AG04449 (cell line): ENCODE results near the gene PITPNB.
A peak's percentile ranks its signal among the peaks of the same experiment; 100 is the strongest.

Experiments used
- CTCF ChIA-PET: fragments of 350-600 bp; formaldehyde crosslinking; extraction: SDS; loops from one replicate; lab custom pipeline; 2021; ENCODE audit warnings: antibody characterized with exemption; lab: Yijun Ruan, JAX
- POLR2A ChIA-PET: fragments of 400-600, 350-600 bp; formaldehyde crosslinking; extraction: SDS; loops from one replicate; lab custom pipeline; 2020; ENCODE audit warnings: antibody characterized with exemption, inconsistent platforms; lab: Yijun Ruan, JAX
- DNase-seq: peaks from one replicate; pipeline ENCODE4 v3.0.0-alpha.2; 2010; ENCODE audit warnings: low read depth, low spot score
- H3K4me3 ChIP-seq: 2 replicates; pipeline ENCODE4 v1.5.1; 2011; ENCODE audit warnings: low read depth, mild to moderate bottlenecking, control low read depth, low read length
- TF ChIP-seq, protein P1 (sequence below): IDR thresholded peaks from one replicate; pipeline ENCODE4 v1.5.1; 2011; ENCODE audit warnings: mild to moderate bottlenecking, moderate library complexity, low read length, control low read depth, inconsistent platforms; ENCODE audit not compliant: insufficient read depth; ENCODE audit errors: missing control alignments

The PITPNB gene

DNA sequence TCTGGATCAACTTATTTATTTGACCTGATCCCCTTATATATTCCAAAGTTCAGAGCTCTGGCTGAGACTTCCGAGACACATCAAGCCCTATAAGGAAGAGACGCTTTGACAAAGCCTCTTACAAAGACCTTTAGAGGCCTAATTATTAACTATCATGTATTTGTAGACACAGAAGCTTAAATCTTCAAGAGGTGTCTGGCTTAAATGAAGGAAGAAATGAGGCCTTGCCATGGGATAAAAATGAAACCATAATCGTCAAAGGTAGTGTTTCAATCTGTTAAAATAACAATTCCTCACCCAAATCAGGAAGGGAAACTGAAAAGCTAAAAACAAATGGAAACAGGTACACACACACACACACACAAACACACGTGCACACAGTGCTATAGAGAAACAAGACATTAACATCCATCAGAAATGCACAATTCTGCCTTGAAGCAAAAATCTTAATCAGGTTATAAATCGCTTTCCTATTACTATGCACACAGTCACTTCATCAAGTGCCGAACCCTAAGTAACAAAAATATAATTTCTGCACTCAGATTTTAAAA, 50.2 kb downstream of the PITPNB start:
- ChIA-PET POLR2A (no interaction called here), CTCF (interaction anchor here (0.7 to 3.3 kb wide), 4 partner anchors 12 to 1113 kb away, joined by 3 to 48 read pairs (median 4); no protein-coding TSS in a partner anchor)
- TF ChIP-seq, protein P1, sequence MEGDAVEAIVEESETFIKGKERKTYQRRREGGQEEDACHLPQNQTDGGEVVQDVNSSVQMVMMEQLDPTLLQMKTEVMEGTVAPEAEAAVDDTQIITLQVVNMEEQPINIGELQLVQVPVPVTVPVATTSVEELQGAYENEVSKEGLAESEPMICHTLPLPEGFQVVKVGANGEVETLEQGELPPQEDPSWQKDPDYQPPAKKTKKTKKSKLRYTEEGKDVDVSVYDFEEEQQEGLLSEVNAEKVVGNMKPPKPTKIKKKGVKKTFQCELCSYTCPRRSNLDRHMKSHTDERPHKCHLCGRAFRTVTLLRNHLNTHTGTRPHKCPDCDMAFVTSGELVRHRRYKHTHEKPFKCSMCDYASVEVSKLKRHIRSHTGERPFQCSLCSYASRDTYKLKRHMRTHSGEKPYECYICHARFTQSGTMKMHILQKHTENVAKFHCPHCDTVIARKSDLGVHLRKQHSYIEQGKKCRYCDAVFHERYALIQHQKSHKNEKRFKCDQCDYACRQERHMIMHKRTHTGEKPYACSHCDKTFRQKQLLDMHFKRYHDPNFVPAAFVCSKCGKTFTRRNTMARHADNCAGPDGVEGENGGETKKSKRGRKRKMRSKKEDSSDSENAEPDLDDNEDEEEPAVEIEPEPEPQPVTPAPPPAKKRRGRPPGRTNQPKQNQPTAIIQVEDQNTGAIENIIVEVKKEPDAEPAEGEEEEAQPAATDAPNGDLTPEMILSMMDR: no peak
- DNase-seq: no peak
- H3K4me3 ChIP-seq: no peak overlapping the region

DNA sequence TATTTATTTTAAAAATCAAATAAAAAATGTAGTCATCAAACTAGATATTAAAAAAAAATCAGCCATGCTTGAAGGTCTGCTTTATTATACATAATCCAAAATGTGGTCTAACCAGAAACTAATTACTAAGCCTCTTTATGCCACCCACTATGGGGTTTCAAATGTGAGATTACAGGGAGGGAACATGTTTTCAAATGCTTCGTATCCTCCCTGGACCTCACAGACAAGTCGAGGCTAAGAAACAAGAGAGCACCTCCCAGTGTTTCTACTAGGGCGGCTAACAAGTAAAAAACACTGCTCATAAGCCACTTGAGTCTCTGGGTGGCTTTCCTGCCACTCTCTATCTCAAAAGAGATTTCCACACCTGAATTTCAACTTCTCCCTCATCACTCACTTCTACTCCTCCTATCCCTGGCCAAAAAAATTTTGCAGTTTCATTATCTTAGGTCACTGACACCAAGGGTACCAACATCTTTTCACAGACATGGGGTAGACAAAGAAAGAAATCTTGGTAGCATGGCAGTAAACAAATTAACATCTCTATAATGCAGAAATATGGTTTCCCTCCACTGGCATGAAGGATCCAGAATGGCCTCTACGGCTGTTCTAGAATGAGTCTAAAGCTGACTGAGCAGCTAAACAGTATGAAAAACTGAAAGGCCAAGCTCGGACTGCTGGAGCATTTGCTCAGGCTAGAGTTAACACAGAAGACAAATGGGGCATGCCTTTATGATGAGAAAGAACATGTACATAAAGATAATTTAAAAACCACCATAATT, 50.9 kb downstream of the PITPNB start:
- CTCF ChIA-PET: interaction anchor here (0.7 to 3.3 kb wide), 4 partner anchors 12 to 1112 kb away, joined by 3 to 48 read pairs (median 4); no protein-coding TSS in a partner anchor
- POLR2A ChIA-PET: interaction anchor here (1.4 kb wide), 1 partner anchor 9 kb away, joined by 5 read pairs; no protein-coding TSS in a partner anchor
- TF ChIP-seq, protein P1: no peak
- DNase-seq: no peak
- no peak overlapping the region for H3K4me3 ChIP-seq

DNA sequence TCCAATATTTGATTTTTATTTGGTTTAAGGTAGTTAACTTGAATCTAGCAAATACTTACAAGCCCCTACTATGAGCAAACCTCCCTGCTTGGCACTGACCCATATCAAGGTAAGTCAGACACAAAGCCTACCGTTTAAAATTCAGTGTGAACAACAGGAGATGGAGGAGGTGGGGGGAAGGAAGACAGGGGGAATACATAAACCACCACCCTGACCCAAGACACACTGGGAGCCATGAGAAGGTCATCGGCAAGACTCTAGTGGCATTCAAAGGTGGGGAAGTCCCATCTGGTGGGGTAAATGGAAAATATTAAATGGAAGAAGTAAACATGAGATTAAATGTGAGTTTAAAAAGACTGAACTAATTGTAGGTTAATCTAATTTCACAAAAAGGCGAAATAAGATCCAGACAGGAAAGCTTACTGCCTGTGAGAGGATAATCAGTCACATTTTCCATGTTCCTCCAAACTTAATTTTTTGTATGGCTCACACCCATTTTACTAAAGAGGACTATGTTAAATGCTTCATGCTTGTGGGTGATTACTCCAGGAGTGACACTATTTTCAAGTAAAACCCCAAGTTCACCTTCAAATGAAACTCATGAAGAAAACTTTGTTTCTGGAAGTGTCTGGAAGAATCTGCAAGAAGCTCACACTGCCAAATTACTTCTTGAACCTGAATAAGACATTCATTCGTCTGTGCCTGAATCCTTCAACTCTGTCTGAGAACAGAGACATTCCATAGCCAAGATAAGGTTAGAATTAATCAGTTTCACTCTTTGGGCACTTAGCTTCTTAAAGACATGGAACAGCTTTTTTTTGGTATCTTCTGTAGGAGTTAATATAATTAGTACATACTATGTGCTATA, 51.7 kb downstream of the PITPNB start:
- ChIA-PET POLR2A (interaction anchor here (1.4 kb wide), 1 partner anchor 9 kb away, joined by 5 read pairs; no protein-coding TSS in a partner anchor), CTCF (interaction anchor here (3.3 kb wide), 1 partner anchor 13 kb away, joined by 48 read pairs; no protein-coding TSS in a partner anchor)
- no peak for DNase-seq
- no peak overlapping the region for H3K4me3 ChIP-seq
- TF ChIP-seq, protein P1: no peak

DNA sequence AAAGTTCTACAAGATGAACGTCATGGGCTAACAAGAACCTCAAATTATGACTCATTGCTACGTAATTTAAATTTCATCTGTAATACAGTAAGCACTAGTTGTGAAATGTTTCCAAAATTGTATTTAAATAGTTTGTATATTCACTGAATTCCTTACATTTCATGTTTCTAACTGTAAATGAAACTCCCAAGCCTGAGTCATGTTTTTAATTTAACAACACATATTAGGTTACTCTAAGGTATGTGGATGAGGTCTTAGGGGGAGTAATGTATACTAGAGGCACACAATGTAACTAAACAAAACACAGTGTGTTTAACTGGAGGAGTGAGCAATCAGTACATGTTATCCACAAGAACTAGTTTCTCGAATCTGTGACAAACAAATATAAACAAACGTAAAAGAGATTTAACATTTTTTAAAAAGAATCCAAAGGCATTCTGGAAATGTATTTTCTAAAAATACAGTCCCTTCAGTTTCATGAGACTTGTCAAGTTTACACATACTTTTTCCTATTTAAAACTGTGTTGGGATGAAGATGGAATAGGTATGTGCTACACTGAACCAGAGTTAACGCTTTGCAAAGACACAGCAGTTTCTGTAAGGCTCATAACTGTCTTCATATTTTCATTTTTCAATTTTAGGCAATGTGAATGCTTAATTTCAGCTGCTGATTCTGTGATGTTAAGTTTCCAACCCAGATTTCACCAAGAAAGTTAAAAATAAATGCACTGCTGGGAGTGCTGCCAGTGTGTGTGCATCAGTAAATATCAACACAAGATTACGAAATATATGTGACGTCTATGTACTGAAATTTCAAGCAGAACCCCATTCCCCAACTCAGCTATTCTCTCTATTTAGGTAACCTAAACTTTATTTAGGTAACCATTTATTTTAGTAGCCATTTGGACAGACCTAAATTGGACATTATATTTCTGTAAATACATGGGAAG, 52.6 kb downstream of the PITPNB start:
- ChIA-PET POLR2A (interaction anchor here (1.4 kb wide), 1 partner anchor 10 kb away, joined by 5 read pairs; no protein-coding TSS in a partner anchor), CTCF (interaction anchor here (3.3 kb wide), 1 partner anchor 14 kb away, joined by 48 read pairs; no protein-coding TSS in a partner anchor)
- no peak overlapping the region for H3K4me3 ChIP-seq
- TF ChIP-seq, protein P1: no peak
- DNase-seq: peak; percentile 93

DNA sequence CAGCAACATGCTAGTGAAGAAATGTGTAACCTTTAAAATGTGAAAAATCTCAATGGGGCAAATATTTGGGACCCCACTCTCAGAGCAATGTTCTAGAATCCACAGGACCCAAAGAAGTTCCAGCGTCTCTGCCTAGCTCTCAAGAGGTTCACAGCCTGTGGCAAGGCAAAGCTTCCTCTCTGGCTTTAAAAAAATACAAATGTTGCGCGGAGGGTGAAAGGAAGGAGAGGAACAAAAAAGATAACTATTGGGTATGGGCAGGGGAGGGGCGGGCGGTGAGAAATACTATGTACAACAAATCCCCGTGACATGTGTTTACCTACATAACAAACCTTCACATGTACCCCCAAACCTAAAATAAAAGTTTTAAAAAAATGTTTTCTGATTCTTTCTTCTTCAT, 53.6 kb downstream of the PITPNB start:
- ChIA-PET POLR2A (no interaction called here), CTCF (interaction anchor here (0.7 to 0.9 kb wide), 2 partner anchors 14 to 154 kb away, joined by 3 read pairs; no protein-coding TSS in a partner anchor)
- DNase-seq: no peak
- TF ChIP-seq, protein P1: no peak
- H3K4me3 ChIP-seq: no peak overlapping the region
